Measurements from ENCODE around the gene CCDC40. TPM values are rescaled to one million over a fixed set of nuclear protein-coding genes. Genes with fewer than 3 reads are reported as not detected.
A peak's percentile ranks its signal among the peaks of the same experiment; 100 is the strongest.

Gene CCDC40
- total RNA-seq (under 1 TPM; 0.64 to 0.77 TPM), total RNA-seq (0 to 3.0 (median 0.72) reads per million in 172 experiments)
- polyA plus RNA-seq (2013, experiment 1 of 2), result 0.06 TPM
- polyA plus RNA-seq (2013, experiment 2 of 2), result 0.20 TPM

- peak within 1 kb of the TSS; percentile 81 for H3K27ac Mint-ChIP-seq
- peaks cover 18% of the 10 kb centered on the region for H3K4me1 Mint-ChIP-seq (ENCODE audit: low read depth)
- peak within 1 kb of the TSS; percentile 95 for H3K4me3 Mint-ChIP-seq
- ChIA-PET POLR2A (no interaction called here), CTCF (no interaction called here)
- Histone ChIP-seq H3K36me3 (ENCODE audit: insufficient read depth, low read length) (no peaks in the 10 kb centered on the region), H3K9me3 (ENCODE audit: control insufficient read depth in 1 of 2, insufficient read depth in 1 of 2, low read length in 2 of 2) (no peaks in the 10 kb centered on the region), H3K27ac (ENCODE audit: low read depth in 1 of 2, low read length in 2 of 2) (peak within 1 kb of the TSS in 1 of 2 donors; percentile 40), H3K4me1 (ENCODE audit: insufficient read depth, low read length) (peaks cover 23% of the 10 kb centered on the region), H3K27me3 (ENCODE audit: control insufficient read depth in 1 of 2, insufficient read depth in 2 of 2, low read length in 2 of 2) (peaks cover 0 to 13% of the 10 kb centered on the region in 2 experiments), H3K4me3 (ENCODE audit: low read length) (peak within 1 kb of the TSS; percentile 65)
- no peaks in the 10 kb centered on the region for H3K36me3 Mint-ChIP-seq (ENCODE audit: low read depth)
- peaks cover 4% of the 10 kb centered on the region for H3K27me3 Mint-ChIP-seq
- H3K9me3 Mint-ChIP-seq, result no peaks in the 10 kb centered on the region
- TF ChIP-seq CTCF (IDR thresholded peaks at IDR 0.05), result no peak
- DNase-seq, result peak; percentile 50 to 95 (median 70)
- intact Hi-C loops (cut with DNase I, micrococcal nuclease), result loop anchor here (2.0 to 5.0 kb wide), 5 partner anchors 27 to 197 kb away; partner anchors contain the start of genes CBX4 (in 1 of the 2), EIF4A3 (in 1 of the 2) and GAA (in 1 of the 2)
- peak; percentile 84 for ATAC-seq (ENCODE audit: poor library complexity)
These were observed at the start of gene CCDC40 for GRCh38 chr17:80035937-80036714. Gene CCDC40, plus strand, starts transcription at chr17:80036642. Its CDS starts 21 bp downstream, at chr17:80036663.

GRCh38 chr17:79987187-79987934 lies 49.1 kb upstream of the CCDC40 start:
- Mint-ChIP-seq H3K4me3 (no peak overlapping the region), H3K27ac (no peak overlapping the region), H3K36me3 (ENCODE audit: low read depth) (no peaks in the 10 kb centered on the region), H3K27me3 (no peaks in the 10 kb centered on the region), H3K4me1 (ENCODE audit: low read depth) (peaks cover 21% of the 10 kb centered on the region), H3K9me3 (no peaks in the 10 kb centered on the region)
- ATAC-seq (ENCODE audit: poor library complexity), result no peak
- POLR2A ChIA-PET, result no interaction called here
- Histone ChIP-seq H3K27ac (ENCODE audit: low read depth in 1 of 2, low read length in 2 of 2) (no peak overlapping the region), H3K4me1 (ENCODE audit: insufficient read depth, low read length) (peaks cover 18% of the 10 kb centered on the region), H3K27me3 (ENCODE audit: control insufficient read depth in 1 of 2, insufficient read depth in 2 of 2, low read length in 2 of 2) (no peaks in the 10 kb centered on the region), H3K36me3 (ENCODE audit: insufficient read depth, low read length) (no peaks in the 10 kb centered on the region), H3K9me3 (ENCODE audit: control insufficient read depth in 1 of 2, insufficient read depth in 1 of 2, low read length in 2 of 2) (no peaks in the 10 kb centered on the region), H3K4me3 (ENCODE audit: low read length) (no peak overlapping the region)
- intact Hi-C loops (cut with DNase I, micrococcal nuclease), result no loop called here
- DNase-seq, result no peak
- TF ChIP-seq CTCF (IDR thresholded peaks at IDR 0.05), result no peak
- CTCF ChIA-PET, result no interaction called here

GRCh38 chr17:79987935-79988184 lies 48.6 kb upstream of the CCDC40 start:
- ChIA-PET CTCF (no interaction called here), POLR2A (no interaction called here)
- no peaks in the 10 kb centered on the region for H3K9me3 ChIP-seq (ENCODE audit: control insufficient read depth in 1 of 2, insufficient read depth in 1 of 2, low read length in 2 of 2)
- Mint-ChIP-seq H3K9me3 (no peaks in the 10 kb centered on the region), H3K4me3 (no peak overlapping the region), H3K27me3 (no peaks in the 10 kb centered on the region), H3K36me3 (ENCODE audit: low read depth) (no peaks in the 10 kb centered on the region), H3K27ac (peak overlapping the region; percentile 49), H3K4me1 (ENCODE audit: low read depth) (peaks cover 26% of the 10 kb centered on the region)
- ATAC-seq (ENCODE audit: poor library complexity) (no peak), DNase-seq (no peak)
- H3K27me3 ChIP-seq (ENCODE audit: control insufficient read depth in 1 of 2, insufficient read depth in 2 of 2, low read length in 2 of 2), result no peaks in the 10 kb centered on the region
- intact Hi-C loops (cut with DNase I, micrococcal nuclease), result no loop called here
- no peak overlapping the region for H3K4me3 ChIP-seq (ENCODE audit: low read length)
- no peaks in the 10 kb centered on the region for H3K36me3 ChIP-seq (ENCODE audit: insufficient read depth, low read length)
- no peak for TF ChIP-seq CTCF (IDR thresholded peaks at IDR 0.05)
- peaks cover 23% of the 10 kb centered on the region for H3K4me1 ChIP-seq (ENCODE audit: insufficient read depth, low read length)
- H3K27ac ChIP-seq (ENCODE audit: low read depth in 1 of 2, low read length in 2 of 2), result no peak overlapping the region

Data from CD4-positive, alpha-beta T cell (primary cell).